Stimulated activated CD4-positive, alpha-beta T cell treated with anti-CD3 and anti-CD28 coated beads, Interleukin-4, amount 100 ng/mL, for 4 hours (primary cell): ENCODE data around the gene RAB5IF.
"Not testable (repeated sequence)": the region's sequence is repeated elsewhere in the genome, so short reads cannot be mapped to it uniquely, and the experiment has no call there.

Source experiments
- DNase-seq, 2 experiments: peaks; one replicate each; pipeline ENCODE4 v3.0.0-alpha.2; 2020

Gene RAB5IF

GRCh38 chr20:36605399-36606157, at the start of gene RAB5IF:
RAB5IF (plus strand) TSS chr20:36605779; CDS start chr20:36605952, 173 bp downstream.
- DNase-seq, result peak; percentile 99

- no peak for DNase-seq
Observed at GRCh38 chr20:36562724-36563123, 42.9 kb upstream of the RAB5IF start.

- no peak for DNase-seq
Observed at GRCh38 chr20:36563374-36563773, 42.2 kb upstream of the RAB5IF start.

GRCh38 chr20:36564078-36564725, 41.4 kb upstream of the RAB5IF start:
- DNase-seq, result not testable (repeated sequence)

GRCh38 chr20:36564726-36565121, 40.9 kb upstream of the RAB5IF start:
- DNase-seq, result not testable (repeated sequence)

- no peak for DNase-seq
Observed at GRCh38 chr20:36565520-36565919, 40.1 kb upstream of the RAB5IF start.

GRCh38 chr20:36569847-36570429, 35.6 kb upstream of the RAB5IF start:
- no peak for DNase-seq

GRCh38 chr20:36571564-36572504, 33.7 kb upstream of the RAB5IF start:
- no peak for DNase-seq

- DNase-seq, result peak; percentile 58 to 79
Observed at GRCh38 chr20:36572701-36573102, 32.9 kb upstream of the RAB5IF start.

- DNase-seq, result peak; percentile 89
Observed at GRCh38 chr20:36573103-36573797, 32.3 kb upstream of the RAB5IF start, which contains the start of gene TGIF2. TGIF2 (plus strand) TSS chr20:36573597; CDS start chr20:36578775, 5,178 bp downstream.

- DNase-seq, result peak; percentile 21 to 41
Observed at GRCh38 chr20:36573798-36574365, 31.7 kb upstream of the RAB5IF start.

GRCh38 chr20:36574366-36575135, 31.0 kb upstream of the RAB5IF start:
- peak; percentile 55 to 77 for DNase-seq

- no peak for DNase-seq
Observed at GRCh38 chr20:36576081-36576445, 29.5 kb upstream of the RAB5IF start.

- no peak for DNase-seq
Observed at GRCh38 chr20:36578356-36579041, 27.1 kb upstream of the RAB5IF start.

- DNase-seq, result no peak
Observed at GRCh38 chr20:36579996-36580545, 25.5 kb upstream of the RAB5IF start.

GRCh38 chr20:36582322-36582721, 23.3 kb upstream of the RAB5IF start:
- DNase-seq, result no peak

- DNase-seq, result no peak
Observed at GRCh38 chr20:36582821-36583220, 22.8 kb upstream of the RAB5IF start.

- DNase-seq, result no peak
Observed at GRCh38 chr20:36584018-36584481, 21.5 kb upstream of the RAB5IF start.

- DNase-seq, result no peak
Observed at GRCh38 chr20:36585410-36586125, 20.0 kb upstream of the RAB5IF start.
